CD4-positive, alpha-beta T cell treated with Interleukin-2 at 100 ng/mL for 4 hours (primary cell): Measurements from ENCODE around the gene GATA5.

ENCODE experiments used
- DNase-seq: peaks from one replicate; pipeline ENCODE4 v3.0.0-alpha.2; 2020; ENCODE audit warnings: low spot score

GATA5 gene

GRCh38 chr20:62487561-62488354 is 12.0 kb upstream of the GATA5 start:
- no peak for DNase-seq

GRCh38 chr20:62487118-62487517 is 11.3 kb upstream of the GATA5 start:
- no peak for DNase-seq

GRCh38 chr20:62486484-62486883 is 10.7 kb upstream of the GATA5 start:
- no peak for DNase-seq

- no peak for DNase-seq
Measured at GRCh38 chr20:62485701-62486089, 9.9 kb upstream of the GATA5 start.

GRCh38 chr20:62485062-62485700 is 9.4 kb upstream of the GATA5 start:
- DNase-seq, result no peak

- no peak for DNase-seq
Measured at GRCh38 chr20:62484478-62484877, 8.7 kb upstream of the GATA5 start.

GRCh38 chr20:62483613-62484458 is 8.0 kb upstream of the GATA5 start:
- no peak for DNase-seq

GRCh38 chr20:62482974-62483373 is 7.2 kb upstream of the GATA5 start:
- DNase-seq, result no peak

- no peak for DNase-seq
Measured at GRCh38 chr20:62482146-62482809, 6.5 kb upstream of the GATA5 start.

GRCh38 chr20:62481425-62482145 is 5.8 kb upstream of the GATA5 start:
- DNase-seq, result no peak

- no peak for DNase-seq
Measured at GRCh38 chr20:62480318-62480717, 4.5 kb upstream of the GATA5 start.

- no peak for DNase-seq
Measured at GRCh38 chr20:62479656-62480055, 3.9 kb upstream of the GATA5 start.

GRCh38 chr20:62479156-62479555 is 3.4 kb upstream of the GATA5 start:
- no peak for DNase-seq

GRCh38 chr20:62477669-62478455 is 2.1 kb upstream of the GATA5 start:
- no peak for DNase-seq

GRCh38 chr20:62476056-62476838 is 452 bp upstream of the GATA5 start:
- no peak for DNase-seq

- DNase-seq, result no peak
Measured at GRCh38 chr20:62475027-62475771, 596 bp downstream of the GATA5 start.

GRCh38 chr20:62474604-62475026 is 1.2 kb downstream of the GATA5 start:
- DNase-seq, result no peak

GRCh38 chr20:62473717-62474603 is 1.8 kb downstream of the GATA5 start:
- no peak for DNase-seq
